HCT116 (cell line): ENCODE data around the gene RASGEF1C. TPM values are rescaled to one million over a fixed set of nuclear protein-coding genes. Genes with fewer than 3 reads are reported as not detected.
A peak's percentile ranks its signal among the peaks of the same experiment; 100 is the strongest.

Experiments
- ATAC-seq: fragments of 200-7000 bp; cut with Tn5 transposase; 2 replicates; pipeline ENCODE4 v1.9.1; 2020; ENCODE audit warnings: mild to moderate bottlenecking, moderate library complexity
- BruUV-seq: library from RNA; stranded (reverse); fragments of 400-500 nt; replicated peaks from 2 replicates; lab custom pipeline; 2021; lab: Mats Ljungman, UMichigan
- CTCF ChIA-PET: fragments of 300-600 bp; sonication (Branson Sonifier 250); formaldehyde crosslinking; loops from one replicate; lab custom pipeline; 2021; ENCODE audit warnings: antibody characterized with exemption; lab: Charles Lee
- POLR2A ChIA-PET: fragments of 300-600, 350-600 bp; sonication (Branson Sonifier 250); formaldehyde crosslinking; loops from one replicate; lab custom pipeline; 2021; ENCODE audit warnings: antibody characterized with exemption; lab: Charles Lee
- RAD21 ChIA-PET, 2 experiments: fragments of 300-600 bp; sonication (Branson Sonifier 250); formaldehyde crosslinking; loops; one replicate each; lab custom pipeline; 2023; ENCODE audit warnings: low total read pairs in 2 of 2; ENCODE audit not compliant: uncharacterized antibody in 2 of 2, unreplicated experiment in 2 of 2, low non-redundant PET in 1 of 2; lab: Charles Lee
- DNase-seq: peaks from one replicate; pipeline ENCODE4 v3.0.0-alpha.2; 2010; ENCODE audit warnings: low read depth, low spot score
- H2AFZ ChIP-seq: fragments of 200-600 bp; shearing (Covaris generic), sonication (generic); 2 replicates; pipeline ENCODE4 v1.6.1; 2017; ENCODE audit warnings: low read depth, mixed run types, mixed read lengths, antibody characterized with exemption, low read length; ENCODE audit not compliant: poor library complexity, severe bottlenecking
- H3K27ac ChIP-seq: 2 replicates; pipeline ENCODE4 v1.5.1; 2012; ENCODE audit warnings: low read depth, low read length
- H3K27me3 ChIP-seq: fragments of 200-600 bp; sonication (generic); 2 replicates; pipeline ENCODE4 v1.6.1; 2016; ENCODE audit warnings: mixed run types, low read length, mixed read lengths; ENCODE audit not compliant: insufficient read depth
- H3K36me3 ChIP-seq, 2 experiments: fragments of 200-500 bp in 1 of 2; fragments of 200-600 bp in 1 of 2; sonication (Bioruptor generic) in 1 of 2; sonication (generic) in 1 of 2; 2 replicates each; pipeline versions ENCODE4 v1.5.1 to v1.6.1; 2014 to 2016; ENCODE audit warnings: low read length in 2 of 2, inconsistent platforms in 1 of 2, mixed read lengths in 1 of 2, mixed run types in 1 of 2; ENCODE audit not compliant: insufficient read depth in 2 of 2, control insufficient read depth in 1 of 2
- H3K4me1 ChIP-seq, 2 experiments: fragments of 200-600 bp in 1 of 2; sonication (generic) in 1 of 2; 2 replicates each; pipeline versions ENCODE4 v1.5.1 to v1.6.1; 2012 to 2017; ENCODE audit warnings: low read length in 2 of 2, inconsistent platforms in 1 of 2, mild to moderate bottlenecking in 1 of 2, mixed read lengths in 1 of 2, mixed run types in 1 of 2, moderate library complexity in 1 of 2; ENCODE audit not compliant: insufficient read depth in 2 of 2, control insufficient read depth in 1 of 2
- H3K4me2 ChIP-seq: fragments of 200-600 bp; sonication (generic); 2 replicates; pipeline ENCODE4 v1.6.1; 2017; ENCODE audit warnings: mixed run types, low read length, mixed read lengths
- H3K4me3 ChIP-seq, 2 experiments: fragments of 200-600 bp in 1 of 2; sonication (generic) in 1 of 2; replicated peaks in 1 of 2; 2 replicates each; pipeline ENCODE4 v1.5.1; 2011 to 2016; ENCODE audit warnings: low read length in 2 of 2, control low read depth in 1 of 2, low read depth in 1 of 2, mild to moderate bottlenecking in 1 of 2, mixed read lengths in 1 of 2, mixed run types in 1 of 2
- H3K79me2 ChIP-seq: fragments of 200-600 bp; sonication (generic); 2 replicates; pipeline ENCODE4 v1.6.1; 2017; ENCODE audit warnings: mild to moderate bottlenecking, mixed run types, low read length, moderate library complexity, mixed read lengths; ENCODE audit not compliant: insufficient read depth
- H3K9ac ChIP-seq: fragments of 200-600 bp; sonication (generic); 2 replicates; pipeline ENCODE4 v1.6.1; 2016; ENCODE audit warnings: low read length, mixed read lengths
- H3K9me2 ChIP-seq: fragments of 200-600 bp; sonication (generic), shearing (Covaris generic); 2 replicates; pipeline ENCODE4 v1.6.1; 2017; ENCODE audit warnings: mixed run types, mild to moderate bottlenecking, moderate library complexity; ENCODE audit not compliant: insufficient read depth
- H3K9me3 ChIP-seq, 2 experiments: fragments of 200-500 bp in 1 of 2; fragments of 200-600 bp in 1 of 2; sonication (Bioruptor generic) in 1 of 2; sonication (generic) in 1 of 2; 2 replicates each; pipeline ENCODE4 v1.6.1; 2014 to 2017; ENCODE audit warnings: low read length in 2 of 2, mixed read lengths in 2 of 2, inconsistent platforms in 1 of 2, low read depth in 1 of 2, mild to moderate bottlenecking in 1 of 2, mixed run types in 1 of 2, moderate library complexity in 1 of 2; ENCODE audit not compliant: control insufficient read depth in 1 of 2, insufficient read depth in 1 of 2
- H4K20me1 ChIP-seq: fragments of 200-600 bp; sonication (generic), shearing (Covaris generic); 2 replicates; pipeline ENCODE4 v1.6.1; 2017; ENCODE audit warnings: mixed run types, mild to moderate bottlenecking, moderate library complexity; ENCODE audit not compliant: insufficient read depth
- CBX3 ChIP-seq: IDR thresholded peaks from 2 replicates; pipeline ENCODE4 v1.6.1; 2012; ENCODE audit warnings: low read depth
- CEBPB ChIP-seq: IDR thresholded peaks from 2 replicates; pipeline ENCODE4 v1.6.1; 2012; ENCODE audit warnings: low read depth
- EGR1 ChIP-seq: IDR thresholded peaks from 2 replicates; pipeline ENCODE4 v1.6.1; 2012; ENCODE audit warnings: low read depth
- ELF1 ChIP-seq: IDR thresholded peaks from 2 replicates; pipeline ENCODE4 v1.6.1; 2012; ENCODE audit warnings: low read depth, borderline replicate concordance
- EZH2 ChIP-seq: fragments of 200-600 bp; sonication (generic); IDR thresholded peaks from 2 replicates; pipeline ENCODE4 v1.6.1; 2017; ENCODE audit warnings: antibody characterized with exemption, mixed run types
- EZH2phosphoT487 ChIP-seq: fragments of 200-600 bp; IDR thresholded peaks from 2 replicates; pipeline ENCODE4 v1.6.1; 2018; ENCODE audit warnings: antibody characterized with exemption, borderline replicate concordance
- FOSL1 ChIP-seq: IDR thresholded peaks from 2 replicates; pipeline ENCODE4 v1.6.1; 2012; ENCODE audit warnings: low read depth
- JUND ChIP-seq: IDR thresholded peaks from 2 replicates; pipeline ENCODE4 v1.6.1; 2012
- POLR2A ChIP-seq: IDR thresholded peaks from 2 replicates; pipeline ENCODE4 v1.7.0; 2011; ENCODE audit warnings: borderline replicate concordance; ENCODE audit not compliant: insufficient read depth, insufficient read length; ENCODE audit errors: extremely low read depth
- RAD21 ChIP-seq: IDR thresholded peaks from 2 replicates; pipeline ENCODE4 v1.6.1; 2012; ENCODE audit warnings: low read depth, mild to moderate bottlenecking
- SIN3A ChIP-seq: IDR thresholded peaks from 2 replicates; pipeline ENCODE4 v1.6.1; 2012; ENCODE audit warnings: low read depth
- SP1 ChIP-seq: IDR thresholded peaks from 2 replicates; pipeline ENCODE4 v1.6.1; 2012; ENCODE audit warnings: low read depth
- TCF7L2 ChIP-seq: IDR thresholded peaks from 2 replicates; pipeline ENCODE4 v1.7.0; 2011; ENCODE audit warnings: borderline replicate concordance, inconsistent platforms; ENCODE audit not compliant: insufficient read depth, insufficient read length; ENCODE audit errors: extremely low read depth
- YY1 ChIP-seq: IDR thresholded peaks from 2 replicates; pipeline ENCODE4 v1.6.1; 2011; ENCODE audit warnings: low read length, low read depth, moderate library complexity, mild to moderate bottlenecking; ENCODE audit not compliant: insufficient replicate concordance; ENCODE audit errors: extremely low read depth
- ZBTB33 ChIP-seq: IDR thresholded peaks from 2 replicates; pipeline ENCODE4 v1.6.1; 2011; ENCODE audit warnings: mild to moderate bottlenecking, low read length, moderate library complexity; ENCODE audit not compliant: insufficient replicate concordance; ENCODE audit errors: extremely low read depth
- ZFX ChIP-seq: fragments of 450-650 bp; IDR thresholded peaks from 2 replicates; pipeline ENCODE4 v1.6.1; 2017
- ZNF274 ChIP-seq: fragments of 200-500 bp; sonication (Bioruptor generic); IDR thresholded peaks from 2 replicates; pipeline ENCODE4 v1.6.1; 2014; ENCODE audit warnings: mild to moderate bottlenecking, low read depth, low read length, inconsistent platforms
- intact Hi-C: fragments of 100-400 bp; cut with micrococcal nuclease; formaldehyde crosslinking; loops from 2 replicates; pipeline ENCODE4 v1.10.0; 2022
- total RNA-seq: library from RNA; stranded (reverse); gene quantifications from one replicate; pipeline ENCODE4 v1.2.1, GENCODE V29; 2021; ENCODE audit not compliant: unreplicated experiment
- TF ChIP-seq, protein P1 (sequence below): IDR thresholded peaks from 2 replicates; pipeline ENCODE4 v1.6.1; 2012
- TF ChIP-seq, protein P2 (sequence below): IDR thresholded peaks from 2 replicates; pipeline ENCODE4 v1.6.1; 2012
- TF ChIP-seq, protein P3 (sequence below): IDR thresholded peaks from 2 replicates; pipeline ENCODE4 v1.6.1; 2012; ENCODE audit warnings: low read depth

Gene RASGEF1C
- total RNA-seq, 1 experiment from 2014 or later: 1.2 TPM

- Histone ChIP-seq H3K9ac (peak overlapping the region; percentile 62), H3K4me1 (peaks cover 6 to 15% of the 10 kb centered on the region in 2 experiments; a peak in 3 of 4 replicates), H2AFZ (peak overlapping the region; percentile 32), H4K20me1 (no peaks in the 10 kb centered on the region), H3K36me3 (no peaks in the 10 kb centered on the region), H3K4me3 (peak overlapping the region; percentile 22 to 59), H3K4me2 (peak overlapping the region; percentile 93), H3K27ac (no peak overlapping the region; the same call in 1 of the 2 replicates), H3K79me2 (no peaks in the 10 kb centered on the region), H3K9me2 (no peaks in the 10 kb centered on the region), H3K9me3 (no peaks in the 10 kb centered on the region), H3K27me3 (no peaks in the 10 kb centered on the region)
- ChIA-PET CTCF (interaction anchor here (0.6 to 1.1 kb wide), 8 partner anchors 11 to 328 kb away, joined by 3 to 4 read pairs (median 3); no protein-coding TSS in a partner anchor), POLR2A (interaction anchor here (0.6 kb wide), 3 partner anchors 116 to 243 kb away, joined by 3 to 7 read pairs (median 4); no protein-coding TSS in a partner anchor), RAD21 (interaction anchor here in 1 of 2 experiments (0.7 kb wide), 1 partner anchor 229 kb away, joined by 3 read pairs; no protein-coding TSS in a partner anchor)
- ATAC-seq (peak; percentile 78), DNase-seq (peak; percentile 64)
- BruUV-seq: no TSS peak
- intact Hi-C loops: loop anchor here (5.0 kb wide), 1 partner anchor 289 kb away; no protein-coding TSS in a partner anchor
- TF ChIP-seq YY1: no peak
- TF ChIP-seq, protein P1, sequence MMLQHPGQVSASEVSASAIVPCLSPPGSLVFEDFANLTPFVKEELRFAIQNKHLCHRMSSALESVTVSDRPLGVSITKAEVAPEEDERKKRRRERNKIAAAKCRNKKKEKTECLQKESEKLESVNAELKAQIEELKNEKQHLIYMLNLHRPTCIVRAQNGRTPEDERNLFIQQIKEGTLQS: no peak
- TF ChIP-seq, protein P2, sequence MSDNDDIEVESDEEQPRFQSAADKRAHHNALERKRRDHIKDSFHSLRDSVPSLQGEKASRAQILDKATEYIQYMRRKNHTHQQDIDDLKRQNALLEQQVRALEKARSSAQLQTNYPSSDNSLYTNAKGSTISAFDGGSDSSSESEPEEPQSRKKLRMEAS: no peak; the same call in 1 of the 2 replicates
- TF ChIP-seq CEBPB: no peak
- no peak for TF ChIP-seq ZFX
- TF ChIP-seq RAD21: peak; percentile 59
- no peak for TF ChIP-seq EGR1
- TF ChIP-seq POLR2A: no peak
- TF ChIP-seq ZNF274: no peak
- TF ChIP-seq JUND: no peak
- no peak for TF ChIP-seq ELF1
- no peak for TF ChIP-seq ZBTB33
- no peak for TF ChIP-seq EZH2phosphoT487
- TF ChIP-seq EZH2: no peak
- no peak for TF ChIP-seq FOSL1
- no peak for TF ChIP-seq CBX3
- TF ChIP-seq SIN3A: no peak
- no peak for TF ChIP-seq SP1
- peak; percentile 37 for TF ChIP-seq TCF7L2
- TF ChIP-seq, protein P3, sequence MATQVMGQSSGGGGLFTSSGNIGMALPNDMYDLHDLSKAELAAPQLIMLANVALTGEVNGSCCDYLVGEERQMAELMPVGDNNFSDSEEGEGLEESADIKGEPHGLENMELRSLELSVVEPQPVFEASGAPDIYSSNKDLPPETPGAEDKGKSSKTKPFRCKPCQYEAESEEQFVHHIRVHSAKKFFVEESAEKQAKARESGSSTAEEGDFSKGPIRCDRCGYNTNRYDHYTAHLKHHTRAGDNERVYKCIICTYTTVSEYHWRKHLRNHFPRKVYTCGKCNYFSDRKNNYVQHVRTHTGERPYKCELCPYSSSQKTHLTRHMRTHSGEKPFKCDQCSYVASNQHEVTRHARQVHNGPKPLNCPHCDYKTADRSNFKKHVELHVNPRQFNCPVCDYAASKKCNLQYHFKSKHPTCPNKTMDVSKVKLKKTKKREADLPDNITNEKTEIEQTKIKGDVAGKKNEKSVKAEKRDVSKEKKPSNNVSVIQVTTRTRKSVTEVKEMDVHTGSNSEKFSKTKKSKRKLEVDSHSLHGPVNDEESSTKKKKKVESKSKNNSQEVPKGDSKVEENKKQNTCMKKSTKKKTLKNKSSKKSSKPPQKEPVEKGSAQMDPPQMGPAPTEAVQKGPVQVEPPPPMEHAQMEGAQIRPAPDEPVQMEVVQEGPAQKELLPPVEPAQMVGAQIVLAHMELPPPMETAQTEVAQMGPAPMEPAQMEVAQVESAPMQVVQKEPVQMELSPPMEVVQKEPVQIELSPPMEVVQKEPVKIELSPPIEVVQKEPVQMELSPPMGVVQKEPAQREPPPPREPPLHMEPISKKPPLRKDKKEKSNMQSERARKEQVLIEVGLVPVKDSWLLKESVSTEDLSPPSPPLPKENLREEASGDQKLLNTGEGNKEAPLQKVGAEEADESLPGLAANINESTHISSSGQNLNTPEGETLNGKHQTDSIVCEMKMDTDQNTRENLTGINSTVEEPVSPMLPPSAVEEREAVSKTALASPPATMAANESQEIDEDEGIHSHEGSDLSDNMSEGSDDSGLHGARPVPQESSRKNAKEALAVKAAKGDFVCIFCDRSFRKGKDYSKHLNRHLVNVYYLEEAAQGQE: no peak
Measured at GRCh38 chr5:180090769-180091546, 118.1 kb downstream of the RASGEF1C start.
